ENCODE measurements around the gene HJURP. TPM values are rescaled to one million over a fixed set of nuclear protein-coding genes. Genes with fewer than 3 reads are reported as not detected.

HJURP gene
- total RNA-seq, 4 donors from 2014 or later = 0.27 to 0.45 (median 0.38) TPM; not detected in 1

DNA sequence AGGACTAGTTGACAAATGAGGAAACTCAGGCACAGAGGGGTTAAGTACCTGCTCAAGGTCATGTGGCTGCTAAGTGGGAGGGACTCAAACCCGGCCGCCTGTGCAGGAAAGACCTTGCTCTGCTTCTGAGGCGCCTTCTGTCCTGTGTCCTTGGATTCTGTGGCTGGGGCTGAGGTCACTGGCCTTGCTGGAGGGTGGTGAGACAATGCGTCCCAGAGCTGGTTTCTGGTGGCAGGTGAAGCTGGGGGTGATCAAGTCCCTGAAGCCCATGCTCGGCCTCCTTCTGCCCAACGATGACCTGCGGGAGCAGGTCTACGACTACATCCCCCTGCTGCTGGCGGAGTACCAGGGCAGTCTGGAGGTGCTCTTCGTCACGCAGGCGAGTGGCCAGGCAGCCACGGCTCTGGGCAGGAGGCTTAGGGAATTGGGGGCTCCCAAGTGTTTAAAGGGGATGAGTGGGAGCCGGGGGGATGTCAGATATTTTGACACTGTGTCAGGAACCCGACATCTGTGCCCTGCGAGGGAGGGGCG is 60.1 kb downstream of the HJURP start:
- Histone ChIP-seq H3K27ac (no peak overlapping the region), H3K9me3 (no peaks in the 10 kb centered on the region), H3K36me3 (no peaks in the 10 kb centered on the region), H3K4me1 (peaks cover 2% of the 10 kb centered on the region in 2 donors), H3K4me3 (replicated peaks in 1 of 3) (no peak overlapping the region), H3K27me3 (no peaks in the 10 kb centered on the region)
- TF ChIP-seq POLR2A (IDR thresholded peaks at IDR 0.05) = no peak
- TF ChIP-seq, protein P1, sequence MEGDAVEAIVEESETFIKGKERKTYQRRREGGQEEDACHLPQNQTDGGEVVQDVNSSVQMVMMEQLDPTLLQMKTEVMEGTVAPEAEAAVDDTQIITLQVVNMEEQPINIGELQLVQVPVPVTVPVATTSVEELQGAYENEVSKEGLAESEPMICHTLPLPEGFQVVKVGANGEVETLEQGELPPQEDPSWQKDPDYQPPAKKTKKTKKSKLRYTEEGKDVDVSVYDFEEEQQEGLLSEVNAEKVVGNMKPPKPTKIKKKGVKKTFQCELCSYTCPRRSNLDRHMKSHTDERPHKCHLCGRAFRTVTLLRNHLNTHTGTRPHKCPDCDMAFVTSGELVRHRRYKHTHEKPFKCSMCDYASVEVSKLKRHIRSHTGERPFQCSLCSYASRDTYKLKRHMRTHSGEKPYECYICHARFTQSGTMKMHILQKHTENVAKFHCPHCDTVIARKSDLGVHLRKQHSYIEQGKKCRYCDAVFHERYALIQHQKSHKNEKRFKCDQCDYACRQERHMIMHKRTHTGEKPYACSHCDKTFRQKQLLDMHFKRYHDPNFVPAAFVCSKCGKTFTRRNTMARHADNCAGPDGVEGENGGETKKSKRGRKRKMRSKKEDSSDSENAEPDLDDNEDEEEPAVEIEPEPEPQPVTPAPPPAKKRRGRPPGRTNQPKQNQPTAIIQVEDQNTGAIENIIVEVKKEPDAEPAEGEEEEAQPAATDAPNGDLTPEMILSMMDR (IDR thresholded peaks at IDR 0.05) = no peak
- intact Hi-C loops (cut with DNase I) = no loop called here
- WGBS, 2 donors = 67 to 78% methylated on average over 11 to 15 of the region's 17 CpGs
- DNase-seq = peak; percentile 38 to 47

GRCh38 chr2:233793465-233794127 is 60.7 kb downstream of the HJURP start:
- H3K9me3 ChIP-seq = no peaks in the 10 kb centered on the region
- WGBS, 2 donors = 47 to 53% methylated on average over 10 to 11 of the region's 18 CpGs
- TF ChIP-seq, protein P1 (IDR thresholded peaks at IDR 0.05) = no peak
- no peak for TF ChIP-seq POLR2A (IDR thresholded peaks at IDR 0.05)

GRCh38 chr2:233792720-233793119 is 61.6 kb downstream of the HJURP start:
- 83 to 93% methylated on average over 7 of the region's 7 CpGs for WGBS, 2 donors
- TF ChIP-seq POLR2A (IDR thresholded peaks at IDR 0.05) = no peak
- TF ChIP-seq, protein P1 (IDR thresholded peaks at IDR 0.05) = no peak

More at GRCh38 chr2:233793465-233794127, 60.7 kb downstream of the HJURP start:
- Histone ChIP-seq H3K4me1 (no peaks in the 10 kb centered on the region), H3K36me3 (no peaks in the 10 kb centered on the region), H3K4me3 (replicated peaks in 1 of 3) (no peak overlapping the region), H3K27ac (no peak overlapping the region), H3K27me3 (no peaks in the 10 kb centered on the region)
- intact Hi-C loops (cut with DNase I) = no loop called here
- peak; percentile 48 to 72 for DNase-seq

DNA sequence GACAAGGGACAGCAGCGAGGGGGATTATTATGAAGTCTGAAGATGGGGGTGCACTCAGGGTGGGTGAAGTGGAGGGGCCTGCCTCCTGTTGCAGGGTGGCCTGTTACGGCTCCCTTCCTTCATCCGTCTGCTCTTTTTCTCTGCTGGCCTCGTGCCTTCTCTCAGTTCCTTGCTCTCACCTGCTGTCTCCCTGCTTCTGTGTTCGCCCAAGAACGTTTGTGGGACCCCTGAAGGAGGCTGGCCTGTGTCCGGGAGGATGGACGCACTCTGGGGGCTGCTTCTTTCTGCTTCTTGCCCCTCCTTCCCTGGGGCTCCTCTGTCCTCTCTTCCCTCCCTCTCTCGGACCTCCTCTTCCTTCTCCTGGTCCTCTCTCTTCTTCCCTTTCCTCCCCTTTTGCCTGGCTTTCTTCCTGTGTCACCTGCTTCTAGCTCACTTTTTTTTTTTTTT is 62.4 kb downstream of the HJURP start:
- TF ChIP-seq POLR2A (IDR thresholded peaks at IDR 0.05) = no peak
- TF ChIP-seq, protein P1 (IDR thresholded peaks at IDR 0.05) = no peak
- no peaks in the 10 kb centered on the region for H3K4me1 ChIP-seq
- 80 to 81% methylated on average over 9 of the region's 9 CpGs for WGBS, 2 donors
- H3K27me3 ChIP-seq = no peaks in the 10 kb centered on the region
- H3K36me3 ChIP-seq = no peaks in the 10 kb centered on the region
- no peak overlapping the region for H3K4me3 ChIP-seq (replicated peaks in 1 of 3)
- no peak for DNase-seq
- no peaks in the 10 kb centered on the region for H3K9me3 ChIP-seq
- no peak overlapping the region for H3K27ac ChIP-seq
- intact Hi-C loops (cut with DNase I) = no loop called here

More at GRCh38 chr2:233792720-233793119, 61.6 kb downstream of the HJURP start:
- H3K27ac ChIP-seq = no peak overlapping the region
- no peak overlapping the region for H3K4me3 ChIP-seq (replicated peaks in 1 of 3)
- intact Hi-C loops (cut with DNase I) = no loop called here
- H3K4me1 ChIP-seq = no peaks in the 10 kb centered on the region
- H3K27me3 ChIP-seq = no peaks in the 10 kb centered on the region
- no peak for DNase-seq
- H3K9me3 ChIP-seq = no peaks in the 10 kb centered on the region
- H3K36me3 ChIP-seq = no peaks in the 10 kb centered on the region

GRCh38 chr2:233791151-233791882 is 63.0 kb downstream of the HJURP start:
- DNase-seq = no peak
- H3K27me3 ChIP-seq = no peaks in the 10 kb centered on the region
- H3K4me3 ChIP-seq (replicated peaks in 1 of 3) = no peak overlapping the region
- H3K4me1 ChIP-seq = no peaks in the 10 kb centered on the region
- no peaks in the 10 kb centered on the region for H3K36me3 ChIP-seq
- no peak overlapping the region for H3K27ac ChIP-seq
- WGBS, 2 donors = 83 to 86% methylated on average over 18 of the region's 18 CpGs
- TF ChIP-seq, protein P1 (IDR thresholded peaks at IDR 0.05) = no peak
- no peak for TF ChIP-seq POLR2A (IDR thresholded peaks at IDR 0.05)
- intact Hi-C loops (cut with DNase I) = no loop called here
- no peaks in the 10 kb centered on the region for H3K9me3 ChIP-seq
